Right lobe of liver (tissue), 4 donors: ENCODE results near the gene MAPK8IP3.

Source experiments
- POLR2A ChIP-seq: fragments of 450-650 bp; IDR thresholded peaks from one replicate; pipeline ENCODE4 v1.6.1; 2017; ENCODE audit warnings: antibody characterized with exemption, mild to moderate bottlenecking
- TF ChIP-seq, protein P1 (sequence below), 4 donors: fragments of 200-600 bp in 3 of 4; fragments of 450-650 bp in 1 of 4; IDR thresholded peaks; one replicate each; pipeline versions ENCODE4 v1.5.1 to v1.8.0; 2016 to 2022; ENCODE audit warnings: antibody characterized with exemption in 4 of 4, mild to moderate bottlenecking in 2 of 4
- donor health status: DM: no; HTN: no; CAD: no.
- donor health status: DM: no; HTN: no; CAD: no.
- donor health status: DM: no; HTN: yes; CAD: no.

- TF ChIP-seq, protein P1, sequence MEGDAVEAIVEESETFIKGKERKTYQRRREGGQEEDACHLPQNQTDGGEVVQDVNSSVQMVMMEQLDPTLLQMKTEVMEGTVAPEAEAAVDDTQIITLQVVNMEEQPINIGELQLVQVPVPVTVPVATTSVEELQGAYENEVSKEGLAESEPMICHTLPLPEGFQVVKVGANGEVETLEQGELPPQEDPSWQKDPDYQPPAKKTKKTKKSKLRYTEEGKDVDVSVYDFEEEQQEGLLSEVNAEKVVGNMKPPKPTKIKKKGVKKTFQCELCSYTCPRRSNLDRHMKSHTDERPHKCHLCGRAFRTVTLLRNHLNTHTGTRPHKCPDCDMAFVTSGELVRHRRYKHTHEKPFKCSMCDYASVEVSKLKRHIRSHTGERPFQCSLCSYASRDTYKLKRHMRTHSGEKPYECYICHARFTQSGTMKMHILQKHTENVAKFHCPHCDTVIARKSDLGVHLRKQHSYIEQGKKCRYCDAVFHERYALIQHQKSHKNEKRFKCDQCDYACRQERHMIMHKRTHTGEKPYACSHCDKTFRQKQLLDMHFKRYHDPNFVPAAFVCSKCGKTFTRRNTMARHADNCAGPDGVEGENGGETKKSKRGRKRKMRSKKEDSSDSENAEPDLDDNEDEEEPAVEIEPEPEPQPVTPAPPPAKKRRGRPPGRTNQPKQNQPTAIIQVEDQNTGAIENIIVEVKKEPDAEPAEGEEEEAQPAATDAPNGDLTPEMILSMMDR (IDR thresholded peaks at IDR 0.05): peak in 1 of 4 donors; percentile 13
- TF ChIP-seq POLR2A: no peak
Observed at GRCh38 chr16:1791943-1792812, 86.2 kb downstream of the MAPK8IP3 start.
